ENCODE data around the gene ZNF366.

The ZNF366 gene

DNA sequence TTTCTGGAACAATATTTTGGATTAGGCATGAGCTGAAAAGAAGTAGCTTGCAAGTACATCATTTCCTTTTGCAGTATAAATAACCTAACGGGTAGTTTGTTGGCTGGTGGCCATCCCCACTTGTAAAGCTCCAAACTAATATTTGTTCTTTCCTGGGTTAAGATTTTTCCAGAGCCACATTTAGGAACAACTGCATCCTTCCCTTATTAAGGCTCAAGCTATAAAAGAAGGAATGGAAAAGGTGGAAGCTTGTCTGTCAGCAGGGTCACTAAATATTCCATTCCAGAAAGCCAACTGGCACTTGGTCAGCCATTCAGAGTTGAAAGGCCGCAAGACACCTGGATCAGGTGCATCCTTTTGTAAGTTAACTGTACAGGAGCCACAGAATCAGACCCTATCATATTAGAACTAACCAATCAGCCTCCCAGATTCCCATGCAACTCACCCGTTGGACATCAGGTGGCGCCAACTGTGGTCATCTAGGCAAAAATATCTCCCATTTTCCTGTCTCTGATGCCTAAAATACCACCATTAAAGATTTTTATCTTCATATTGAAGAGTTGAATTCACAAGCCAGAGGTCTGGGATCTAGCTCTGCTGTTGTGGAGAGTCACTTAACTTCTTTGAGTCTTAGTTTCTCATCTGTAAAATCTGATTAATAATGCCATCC lies 104.1 kb downstream of the ZNF366 start:
- DNase-seq (ENCODE audit: low spot score), result no peak

DNA sequence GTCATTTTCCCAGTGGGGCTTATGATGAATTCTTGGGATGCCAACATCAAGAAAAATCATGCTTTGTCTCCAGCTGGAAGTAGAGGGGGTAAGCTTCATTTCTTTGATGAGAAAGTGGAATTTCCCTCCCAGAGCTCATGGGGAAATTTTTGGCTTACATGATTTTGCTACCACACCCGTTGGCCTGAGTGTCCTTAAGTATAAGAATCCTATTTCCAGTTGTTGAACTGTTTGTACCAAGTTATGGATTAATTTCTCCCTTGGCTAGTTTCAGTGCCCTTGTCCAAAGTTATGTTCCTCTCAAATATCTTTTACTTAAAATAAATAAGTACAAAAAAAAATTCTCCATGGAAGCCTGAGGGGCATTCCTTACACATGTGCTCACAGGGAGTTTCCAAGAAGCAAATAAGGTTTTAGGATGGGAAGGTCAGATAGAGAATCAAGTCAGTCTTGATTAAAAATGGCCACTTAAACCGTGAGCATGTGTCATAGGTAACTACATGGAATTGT lies 104.8 kb downstream of the ZNF366 start:
- DNase-seq (ENCODE audit: low spot score), result peak; percentile 35

DNA sequence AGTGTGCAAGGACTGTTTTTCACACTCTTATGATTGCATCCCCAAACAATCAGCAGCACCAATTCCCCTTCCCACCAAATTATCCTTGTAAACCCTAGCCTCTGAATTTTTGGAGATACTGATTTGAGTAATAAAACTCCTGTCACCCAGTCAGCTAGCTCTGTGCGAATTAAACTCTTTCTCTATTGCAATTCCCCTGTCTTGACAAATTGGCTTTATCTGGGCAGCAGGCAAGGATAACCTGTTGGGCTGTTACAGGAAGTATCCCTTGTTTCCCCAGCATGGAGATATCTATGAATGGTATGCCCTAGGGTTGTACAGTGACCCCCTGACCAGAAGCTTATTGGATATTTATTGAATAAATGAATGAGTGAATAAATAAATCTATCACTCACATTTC lies 106.3 kb downstream of the ZNF366 start:
- DNase-seq (ENCODE audit: low spot score), result no peak

DNA sequence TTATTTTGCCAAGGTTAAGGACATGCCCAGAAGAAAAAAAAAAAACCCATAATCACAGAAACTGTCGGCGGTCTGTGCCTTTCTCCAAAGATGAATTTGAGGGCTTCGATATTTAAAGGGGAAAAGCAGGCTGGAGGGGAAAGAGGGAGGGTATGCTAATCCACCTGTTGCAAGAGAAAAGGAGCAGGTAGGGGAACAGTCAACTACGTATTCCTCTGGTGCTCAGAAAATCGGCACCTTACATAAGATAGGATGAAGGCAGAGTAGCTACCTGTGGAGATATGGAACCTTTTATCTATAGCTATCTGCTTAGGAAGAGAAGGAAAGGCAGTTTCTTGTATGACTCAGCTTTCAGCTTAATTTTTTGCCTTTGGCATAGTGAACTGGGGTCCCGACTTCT lies 109.4 kb downstream of the ZNF366 start:
- no peak for DNase-seq (ENCODE audit: low spot score)

DNA sequence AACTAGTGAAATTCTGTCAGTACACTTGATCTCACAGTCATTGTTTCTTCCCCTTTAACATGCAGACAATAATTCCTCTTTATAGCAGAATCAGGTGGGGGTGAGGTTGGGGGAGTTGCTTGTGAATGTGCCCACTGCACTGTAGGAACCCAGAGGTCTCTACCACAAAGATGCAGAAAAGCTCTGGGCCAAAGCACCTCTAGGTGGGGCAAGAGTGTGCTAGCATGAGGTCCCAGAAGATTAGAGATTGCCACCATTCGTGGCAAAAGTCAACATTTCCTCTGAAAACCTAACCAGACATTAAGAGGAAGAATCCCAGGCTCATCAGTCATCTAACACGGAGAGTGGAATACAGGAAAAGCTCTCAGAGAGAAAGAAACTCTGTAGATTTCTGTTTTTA lies 112.5 kb downstream of the ZNF366 start:
- no peak for DNase-seq (ENCODE audit: low spot score)

DNA sequence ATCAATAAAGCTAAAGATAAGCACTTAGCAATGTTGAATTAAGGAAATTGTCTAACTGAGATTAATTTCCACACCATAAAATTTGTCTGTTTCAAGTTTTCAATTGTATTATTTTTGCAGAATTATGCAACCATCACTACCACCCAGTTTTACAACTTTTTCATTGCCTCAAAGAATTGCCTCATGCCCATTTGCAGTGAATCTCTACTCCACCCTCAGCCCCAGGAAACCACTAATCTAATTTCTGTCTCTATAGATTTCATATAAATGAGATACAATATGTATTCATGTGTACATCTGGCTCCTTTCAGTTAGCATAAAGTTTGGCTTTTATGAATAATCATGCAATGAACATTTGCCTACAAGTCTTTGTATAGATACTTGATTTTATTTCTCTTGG lies 114.2 kb downstream of the ZNF366 start:
- DNase-seq (ENCODE audit: low spot score), result no peak

All from GM03348 (cell line).